Loucy (cell line): Measurements from ENCODE around the gene KPNB1.

Source experiments
- EZH2phosphoT487 ChIP-seq: fragments of 200-600 bp; IDR thresholded peaks from 2 replicates; pipeline ENCODE4 v1.6.1; 2018; ENCODE audit warnings: antibody characterized with exemption, mild to moderate bottlenecking, moderate library complexity, borderline replicate concordance
- TF ChIP-seq, protein P1 (sequence below): fragments of 200-600 bp; sonication (generic); conservative IDR thresholded peaks from 2 replicates; pipeline ENCODE4 v1.5.1; 2014; ENCODE audit warnings: mild to moderate bottlenecking, antibody characterized with exemption, low read length

DNA sequence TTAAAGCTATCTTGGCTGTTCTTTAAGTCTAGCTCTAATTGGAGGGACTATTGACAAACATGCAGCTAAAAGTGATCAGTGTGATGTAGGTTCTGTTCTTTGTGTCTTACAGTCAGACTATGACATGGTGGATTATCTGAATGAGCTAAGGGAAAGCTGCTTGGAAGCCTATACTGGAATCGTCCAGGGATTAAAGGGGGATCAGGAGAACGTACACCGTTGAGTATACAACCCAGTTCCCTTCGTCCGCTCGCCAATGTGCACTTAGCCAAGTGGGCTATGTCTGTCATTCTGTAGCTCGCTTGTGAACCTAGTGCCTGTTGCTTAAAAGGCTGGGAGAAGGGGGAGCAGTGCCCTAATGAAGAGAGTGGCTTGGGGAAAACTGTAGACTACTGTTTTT is 28.5 kb downstream of the KPNB1 start:
- TF ChIP-seq, protein P1, sequence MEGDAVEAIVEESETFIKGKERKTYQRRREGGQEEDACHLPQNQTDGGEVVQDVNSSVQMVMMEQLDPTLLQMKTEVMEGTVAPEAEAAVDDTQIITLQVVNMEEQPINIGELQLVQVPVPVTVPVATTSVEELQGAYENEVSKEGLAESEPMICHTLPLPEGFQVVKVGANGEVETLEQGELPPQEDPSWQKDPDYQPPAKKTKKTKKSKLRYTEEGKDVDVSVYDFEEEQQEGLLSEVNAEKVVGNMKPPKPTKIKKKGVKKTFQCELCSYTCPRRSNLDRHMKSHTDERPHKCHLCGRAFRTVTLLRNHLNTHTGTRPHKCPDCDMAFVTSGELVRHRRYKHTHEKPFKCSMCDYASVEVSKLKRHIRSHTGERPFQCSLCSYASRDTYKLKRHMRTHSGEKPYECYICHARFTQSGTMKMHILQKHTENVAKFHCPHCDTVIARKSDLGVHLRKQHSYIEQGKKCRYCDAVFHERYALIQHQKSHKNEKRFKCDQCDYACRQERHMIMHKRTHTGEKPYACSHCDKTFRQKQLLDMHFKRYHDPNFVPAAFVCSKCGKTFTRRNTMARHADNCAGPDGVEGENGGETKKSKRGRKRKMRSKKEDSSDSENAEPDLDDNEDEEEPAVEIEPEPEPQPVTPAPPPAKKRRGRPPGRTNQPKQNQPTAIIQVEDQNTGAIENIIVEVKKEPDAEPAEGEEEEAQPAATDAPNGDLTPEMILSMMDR = no peak
- no peak for TF ChIP-seq EZH2phosphoT487
